ENCODE data around the gene OSTC. TPM values are rescaled to one million over a fixed set of nuclear protein-coding genes. Genes with fewer than 3 reads are reported as not detected.

Gene OSTC
- total and polyA plus RNA-seq, 3 donors from 2014 or later = 48.9 to 78.1 (median 54.5) TPM

DNA sequence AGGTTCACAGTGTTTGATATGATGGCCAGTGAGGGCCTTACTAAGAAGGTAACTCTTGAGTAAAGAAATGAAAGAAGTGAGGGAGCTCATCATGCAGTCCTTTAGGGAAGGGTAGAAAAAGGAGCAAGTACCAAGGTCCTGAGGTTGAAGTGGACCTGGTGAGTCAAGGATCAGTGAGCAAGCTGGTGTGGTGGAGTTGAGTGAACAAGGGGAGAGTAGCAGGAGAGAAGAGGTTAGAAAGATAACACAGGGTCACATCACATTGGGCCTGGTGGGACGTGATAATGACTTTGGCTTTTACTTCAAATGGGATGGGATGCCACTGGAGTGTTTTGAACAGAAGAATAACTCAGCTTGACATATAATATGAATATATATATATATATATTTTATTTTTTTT lies 44.7 kb downstream of the OSTC start:
- no peaks in the 10 kb centered on the region for H3K4me1 ChIP-seq
- H3K9me3 ChIP-seq = no peaks in the 10 kb centered on the region
- 83 to 89% methylated on average over 1 of the region's 1 CpG for WGBS, 2 donors
- no peaks in the 10 kb centered on the region for H3K36me3 ChIP-seq (ENCODE audit: low read depth, missing control alignments)
- no peak overlapping the region for H3K27ac ChIP-seq
- TF ChIP-seq, protein P1, sequence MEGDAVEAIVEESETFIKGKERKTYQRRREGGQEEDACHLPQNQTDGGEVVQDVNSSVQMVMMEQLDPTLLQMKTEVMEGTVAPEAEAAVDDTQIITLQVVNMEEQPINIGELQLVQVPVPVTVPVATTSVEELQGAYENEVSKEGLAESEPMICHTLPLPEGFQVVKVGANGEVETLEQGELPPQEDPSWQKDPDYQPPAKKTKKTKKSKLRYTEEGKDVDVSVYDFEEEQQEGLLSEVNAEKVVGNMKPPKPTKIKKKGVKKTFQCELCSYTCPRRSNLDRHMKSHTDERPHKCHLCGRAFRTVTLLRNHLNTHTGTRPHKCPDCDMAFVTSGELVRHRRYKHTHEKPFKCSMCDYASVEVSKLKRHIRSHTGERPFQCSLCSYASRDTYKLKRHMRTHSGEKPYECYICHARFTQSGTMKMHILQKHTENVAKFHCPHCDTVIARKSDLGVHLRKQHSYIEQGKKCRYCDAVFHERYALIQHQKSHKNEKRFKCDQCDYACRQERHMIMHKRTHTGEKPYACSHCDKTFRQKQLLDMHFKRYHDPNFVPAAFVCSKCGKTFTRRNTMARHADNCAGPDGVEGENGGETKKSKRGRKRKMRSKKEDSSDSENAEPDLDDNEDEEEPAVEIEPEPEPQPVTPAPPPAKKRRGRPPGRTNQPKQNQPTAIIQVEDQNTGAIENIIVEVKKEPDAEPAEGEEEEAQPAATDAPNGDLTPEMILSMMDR (IDR thresholded peaks at IDR 0.05) = no peak
- no peak for TF ChIP-seq POLR2A (IDR thresholded peaks at IDR 0.05)
- no peak for DNase-seq
- H3K4me3 ChIP-seq = no peak overlapping the region
- H3K27me3 ChIP-seq = no peaks in the 10 kb centered on the region
- intact Hi-C loops (cut with DNase I; ENCODE audit: low total_unique reads) = no loop called here

DNA sequence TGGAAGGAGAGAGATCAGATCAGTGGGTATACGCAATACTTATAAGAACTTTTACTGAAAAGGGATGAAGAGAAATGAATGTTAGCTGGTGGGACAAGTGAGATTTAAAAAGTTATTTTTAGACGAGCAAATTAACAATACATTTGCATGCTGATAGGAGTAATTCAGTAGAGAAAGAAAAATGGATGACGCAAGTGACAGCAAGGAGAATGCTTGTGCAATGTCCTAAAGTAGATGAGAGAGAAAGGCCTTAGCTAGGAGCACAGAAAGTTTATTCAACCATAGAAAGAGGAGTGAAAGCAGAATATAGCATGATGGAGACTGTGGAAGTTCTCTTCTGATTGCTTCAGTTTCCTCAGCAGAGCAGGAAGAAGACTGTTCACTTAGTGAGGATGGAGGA lies 45.8 kb downstream of the OSTC start:
- no peak for TF ChIP-seq POLR2A (IDR thresholded peaks at IDR 0.05)
- TF ChIP-seq, protein P1 (IDR thresholded peaks at IDR 0.05) = no peak
- H3K9me3 ChIP-seq = no peaks in the 10 kb centered on the region
- H3K27ac ChIP-seq = no peak overlapping the region
- intact Hi-C loops (cut with DNase I; ENCODE audit: low total_unique reads) = no loop called here
- 85 to 91% methylated on average over 3 of the region's 3 CpGs for WGBS, 2 donors
- H3K36me3 ChIP-seq (ENCODE audit: low read depth, missing control alignments) = no peaks in the 10 kb centered on the region
- DNase-seq = no peak
- H3K4me1 ChIP-seq = no peaks in the 10 kb centered on the region
- H3K4me3 ChIP-seq = no peak overlapping the region
- no peaks in the 10 kb centered on the region for H3K27me3 ChIP-seq

DNA sequence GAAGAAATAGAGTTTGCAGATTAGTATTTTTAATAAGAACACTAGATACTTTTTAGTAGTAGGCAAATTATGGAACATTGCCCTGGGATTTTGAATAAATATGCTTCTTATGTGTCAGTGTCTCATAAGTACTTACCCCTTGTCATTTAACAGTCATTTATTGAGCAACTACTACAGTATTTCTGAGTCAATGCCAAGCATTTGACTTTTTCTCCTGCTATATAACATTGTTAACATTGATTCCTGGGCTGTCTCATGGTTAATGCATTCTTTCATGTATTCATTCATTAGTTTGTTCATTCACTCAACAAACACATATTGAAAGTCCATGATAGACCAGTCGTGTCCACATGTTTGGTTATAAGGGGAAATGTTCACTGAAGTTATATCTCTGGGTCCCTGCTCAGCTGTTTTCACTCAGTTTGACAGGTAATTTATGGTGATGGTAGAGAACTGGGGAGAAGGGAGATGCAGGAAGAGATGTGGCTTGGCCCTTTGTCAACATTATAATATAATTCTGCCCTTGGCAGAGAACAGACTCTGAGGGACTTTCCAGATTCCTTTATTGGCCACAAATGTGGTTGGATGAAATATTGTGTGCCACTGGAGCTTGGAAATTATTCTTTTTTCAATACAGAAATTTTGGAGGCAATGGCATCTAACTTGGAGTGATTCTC lies 49.8 kb downstream of the OSTC start:
- DNase-seq = no peak
- Histone ChIP-seq H3K9me3 (no peaks in the 10 kb centered on the region), H3K4me3 (no peak overlapping the region), H3K36me3 (ENCODE audit: low read depth, missing control alignments) (no peaks in the 10 kb centered on the region), H3K27me3 (no peaks in the 10 kb centered on the region), H3K4me1 (no peaks in the 10 kb centered on the region), H3K27ac (no peak overlapping the region)
- intact Hi-C loops (cut with DNase I; ENCODE audit: low total_unique reads) = no loop called here
- TF ChIP-seq POLR2A (IDR thresholded peaks at IDR 0.05) = no peak
- TF ChIP-seq, protein P1 (IDR thresholded peaks at IDR 0.05) = no peak
- 57 to 85% methylated on average over 1 of the region's 1 CpG for WGBS, 2 donors

DNA sequence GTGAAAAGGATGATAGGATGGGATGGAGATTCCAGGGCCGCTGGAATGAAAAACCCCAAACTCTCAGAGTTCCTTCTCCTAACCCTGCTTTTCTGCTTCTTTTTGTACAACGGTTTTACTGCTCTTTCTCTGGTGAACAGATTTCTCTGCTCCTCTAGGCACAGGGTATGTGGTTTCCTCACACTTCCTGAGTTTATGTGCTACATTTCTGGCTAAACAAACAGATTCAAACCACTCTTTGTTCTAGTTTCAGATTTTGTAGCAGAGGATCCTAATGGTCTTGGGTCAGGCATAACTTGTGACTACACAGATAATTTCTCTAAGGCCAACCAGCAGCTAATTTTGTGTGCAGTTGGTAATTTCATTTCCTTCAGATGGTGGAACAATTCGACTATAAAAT lies 52.6 kb downstream of the OSTC start:
- H3K36me3 ChIP-seq (ENCODE audit: low read depth, missing control alignments) = no peaks in the 10 kb centered on the region
- WGBS, 2 donors = 65 to 74% methylated on average over 3 of the region's 3 CpGs
- TF ChIP-seq POLR2A (IDR thresholded peaks at IDR 0.05) = no peak
- TF ChIP-seq, protein P1 (IDR thresholded peaks at IDR 0.05) = no peak
- H3K9me3 ChIP-seq = no peaks in the 10 kb centered on the region
- no peaks in the 10 kb centered on the region for H3K4me1 ChIP-seq
- DNase-seq = no peak
- H3K27ac ChIP-seq = no peak overlapping the region
- H3K4me3 ChIP-seq = no peak overlapping the region
- no peaks in the 10 kb centered on the region for H3K27me3 ChIP-seq
- intact Hi-C loops (cut with DNase I; ENCODE audit: low total_unique reads) = no loop called here

DNA sequence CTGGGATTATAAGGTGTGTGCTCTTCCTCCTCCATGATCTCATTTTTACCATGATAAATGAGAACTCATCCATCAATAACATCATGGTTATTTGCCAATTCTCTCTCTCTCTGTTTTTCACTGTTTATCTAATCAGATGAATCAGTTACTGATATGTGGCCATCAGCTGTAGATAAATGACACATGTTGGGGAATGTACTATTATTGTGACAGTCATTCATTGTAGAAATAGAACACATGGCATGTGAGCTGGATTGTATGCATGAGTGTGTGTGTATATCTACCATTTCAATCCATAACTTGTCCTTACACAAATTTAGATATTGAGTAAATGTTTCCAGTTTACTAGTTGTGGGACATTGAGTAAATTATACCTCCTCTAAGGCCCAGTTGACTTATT lies 53.0 kb downstream of the OSTC start:
- Histone ChIP-seq H3K9me3 (no peaks in the 10 kb centered on the region), H3K27ac (no peak overlapping the region), H3K4me3 (no peak overlapping the region), H3K27me3 (no peaks in the 10 kb centered on the region), H3K36me3 (ENCODE audit: low read depth, missing control alignments) (no peaks in the 10 kb centered on the region), H3K4me1 (no peaks in the 10 kb centered on the region)
- TF ChIP-seq POLR2A (IDR thresholded peaks at IDR 0.05) = no peak
- TF ChIP-seq, protein P1 (IDR thresholded peaks at IDR 0.05) = no peak
- DNase-seq = no peak
- intact Hi-C loops (cut with DNase I; ENCODE audit: low total_unique reads) = no loop called here
